ENCODE results near the gene FADS3. TPM values are rescaled to one million over a fixed set of nuclear protein-coding genes. Genes with fewer than 3 reads are reported as not detected.

FADS3 gene
- total and polyA plus RNA-seq, 9 of the 15 experiments (the other 6 are each of a cell fraction or from before 2014, with no cell fraction given): 0.97 to 148 (median 92.7) TPM

DNA sequence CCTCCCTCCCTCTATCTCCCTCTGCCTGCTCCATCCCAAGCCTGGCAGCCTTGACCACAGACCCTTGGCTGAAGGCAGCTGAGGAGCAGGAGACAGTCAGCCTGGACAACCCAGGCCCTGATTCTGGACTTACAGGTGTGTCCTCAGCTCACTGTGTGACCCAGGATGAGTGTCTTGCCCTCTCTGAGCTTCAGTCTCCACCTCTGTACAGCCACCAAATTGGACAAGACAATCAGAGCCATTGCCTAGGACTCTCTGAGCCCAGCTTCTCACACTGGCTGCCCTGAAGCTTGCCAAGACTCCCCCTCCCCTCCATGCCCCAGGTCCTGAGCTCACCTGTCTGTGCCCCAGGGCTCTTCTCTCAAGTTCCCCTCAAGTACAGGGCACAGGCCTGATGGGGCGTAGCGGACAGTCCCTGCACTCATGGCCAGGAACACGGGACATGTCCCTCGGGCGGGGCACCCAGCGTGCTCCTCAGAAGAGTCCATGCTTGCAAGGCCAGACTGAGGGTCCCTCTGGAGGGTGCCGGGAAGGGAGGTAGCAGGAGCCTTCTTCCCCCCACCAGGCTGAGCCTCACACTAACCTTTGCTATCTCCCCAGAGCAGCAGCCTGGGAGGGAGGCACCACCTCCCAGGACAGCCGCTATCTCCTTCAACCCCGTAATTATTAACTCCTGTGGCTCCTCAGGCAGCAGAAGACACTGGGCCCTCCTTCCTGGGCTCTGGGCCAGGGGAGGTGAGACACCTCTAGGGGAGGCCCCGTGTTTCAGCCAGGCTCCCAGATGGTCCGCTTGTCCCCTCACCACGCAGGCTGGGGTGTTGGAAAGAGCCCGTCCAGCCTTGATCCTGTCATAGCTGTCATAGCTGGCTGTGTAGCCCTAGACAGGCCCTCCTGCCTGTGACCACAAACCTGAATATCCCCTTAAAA lies 28.6 kb upstream of the FADS3 start (continued):
- TF ChIP-seq, protein P1, sequence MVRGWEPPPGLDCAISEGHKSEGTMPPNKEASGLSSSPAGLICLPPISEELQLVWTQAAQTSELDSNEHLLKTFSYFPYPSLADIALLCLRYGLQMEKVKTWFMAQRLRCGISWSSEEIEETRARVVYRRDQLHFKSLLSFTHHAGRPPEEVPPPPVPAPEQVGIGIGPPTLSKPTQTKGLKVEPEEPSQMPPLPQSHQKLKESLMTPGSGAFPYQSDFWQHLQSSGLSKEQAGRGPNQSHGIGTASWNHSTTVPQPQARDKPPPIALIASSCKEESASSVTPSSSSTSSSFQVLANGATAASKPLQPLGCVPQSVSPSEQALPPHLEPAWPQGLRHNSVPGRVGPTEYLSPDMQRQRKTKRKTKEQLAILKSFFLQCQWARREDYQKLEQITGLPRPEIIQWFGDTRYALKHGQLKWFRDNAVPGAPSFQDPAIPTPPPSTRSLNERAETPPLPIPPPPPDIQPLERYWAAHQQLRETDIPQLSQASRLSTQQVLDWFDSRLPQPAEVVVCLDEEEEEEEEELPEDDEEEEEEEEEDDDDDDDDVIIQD (CRISPR knock-in tag; IDR thresholded peaks at IDR 0.05): no peak
- TF ChIP-seq, protein P2, sequence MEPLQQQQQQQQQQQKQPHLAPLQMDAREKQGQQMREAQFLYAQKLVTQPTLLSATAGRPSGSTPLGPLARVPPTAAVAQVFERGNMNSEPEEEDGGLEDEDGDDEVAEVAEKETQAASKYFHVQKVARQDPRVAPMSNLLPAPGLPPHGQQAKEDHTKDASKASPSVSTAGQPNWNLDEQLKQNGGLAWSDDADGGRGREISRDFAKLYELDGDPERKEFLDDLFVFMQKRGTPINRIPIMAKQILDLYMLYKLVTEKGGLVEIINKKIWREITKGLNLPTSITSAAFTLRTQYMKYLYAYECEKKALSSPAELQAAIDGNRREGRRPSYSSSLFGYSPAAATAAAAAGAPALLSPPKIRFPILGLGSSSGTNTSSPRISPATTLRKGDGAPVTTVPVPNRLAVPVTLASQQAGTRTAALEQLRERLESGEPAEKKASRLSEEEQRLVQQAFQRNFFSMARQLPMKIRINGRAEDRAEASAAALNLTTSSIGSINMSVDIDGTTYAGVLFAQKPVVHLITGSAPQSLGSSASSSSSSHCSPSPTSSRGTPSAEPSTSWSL (CRISPR knock-in tag; IDR thresholded peaks at IDR 0.05; ENCODE audit: borderline replicate concordance): no peak
- TF ChIP-seq ZNF165 (CRISPR knock-in tag; IDR thresholded peaks at IDR 0.05; ENCODE audit: borderline replicate concordance) (no peak), BRF1 (IDR thresholded peaks at IDR 0.05; ENCODE audit: borderline replicate concordance, extremely low read depth, insufficient read length) (no peak), SP1 (CRISPR knock-in tag; IDR thresholded peaks at IDR 0.05) (no peak), ZNF146 (CRISPR knock-in tag; IDR thresholded peaks at IDR 0.05; ENCODE audit: unreplicated experiment) (no peak), TAF7 (tag; IDR thresholded peaks at IDR 0.05) (no peak), TCF7 (IDR thresholded peaks at IDR 0.05; ENCODE audit: borderline replicate concordance) (no peak), GATA2 (CRISPR knock-in tag; IDR thresholded peaks at IDR 0.05) (peak; percentile 97), SMARCE1 (IDR thresholded peaks at IDR 0.05) (peak; percentile 92), DNMT1 (IDR thresholded peaks at IDR 0.05) (no peak), SIN3A (IDR thresholded peaks at IDR 0.05; ENCODE audit: borderline replicate concordance in 2 of 2, control insufficient read depth in 1 of 2, low read depth in 2 of 2, low read length in 2 of 2) (no peak; a peak in 1 of 4 replicates), ZNF699 (CRISPR knock-in tag; IDR thresholded peaks at IDR 0.05; ENCODE audit: insufficient replicate concordance) (no peak), L3MBTL2 (IDR thresholded peaks at IDR 0.05) (peak; percentile 74)
- TF ChIP-seq, protein P3, sequence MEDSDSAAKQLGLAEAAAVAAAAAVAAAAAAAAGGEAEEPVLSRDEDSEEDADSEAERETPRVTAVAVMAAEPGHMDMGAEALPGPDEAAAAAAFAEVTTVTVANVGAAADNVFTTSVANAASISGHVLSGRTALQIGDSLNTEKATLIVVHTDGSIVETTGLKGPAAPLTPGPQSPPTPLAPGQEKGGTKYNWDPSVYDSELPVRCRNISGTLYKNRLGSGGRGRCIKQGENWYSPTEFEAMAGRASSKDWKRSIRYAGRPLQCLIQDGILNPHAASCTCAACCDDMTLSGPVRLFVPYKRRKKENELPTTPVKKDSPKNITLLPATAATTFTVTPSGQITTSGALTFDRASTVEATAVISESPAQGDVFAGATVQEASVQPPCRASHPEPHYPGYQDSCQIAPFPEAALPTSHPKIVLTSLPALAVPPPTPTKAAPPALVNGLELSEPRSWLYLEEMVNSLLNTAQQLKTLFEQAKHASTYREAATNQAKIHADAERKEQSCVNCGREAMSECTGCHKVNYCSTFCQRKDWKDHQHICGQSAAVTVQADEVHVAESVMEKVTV (CRISPR knock-in tag; IDR thresholded peaks at IDR 0.05): no peak
- TF ChIP-seq, protein P4, sequence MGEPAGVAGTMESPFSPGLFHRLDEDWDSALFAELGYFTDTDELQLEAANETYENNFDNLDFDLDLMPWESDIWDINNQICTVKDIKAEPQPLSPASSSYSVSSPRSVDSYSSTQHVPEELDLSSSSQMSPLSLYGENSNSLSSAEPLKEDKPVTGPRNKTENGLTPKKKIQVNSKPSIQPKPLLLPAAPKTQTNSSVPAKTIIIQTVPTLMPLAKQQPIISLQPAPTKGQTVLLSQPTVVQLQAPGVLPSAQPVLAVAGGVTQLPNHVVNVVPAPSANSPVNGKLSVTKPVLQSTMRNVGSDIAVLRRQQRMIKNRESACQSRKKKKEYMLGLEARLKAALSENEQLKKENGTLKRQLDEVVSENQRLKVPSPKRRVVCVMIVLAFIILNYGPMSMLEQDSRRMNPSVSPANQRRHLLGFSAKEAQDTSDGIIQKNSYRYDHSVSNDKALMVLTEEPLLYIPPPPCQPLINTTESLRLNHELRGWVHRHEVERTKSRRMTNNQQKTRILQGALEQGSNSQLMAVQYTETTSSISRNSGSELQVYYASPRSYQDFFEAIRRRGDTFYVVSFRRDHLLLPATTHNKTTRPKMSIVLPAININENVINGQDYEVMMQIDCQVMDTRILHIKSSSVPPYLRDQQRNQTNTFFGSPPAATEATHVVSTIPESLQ (CRISPR knock-in tag; IDR thresholded peaks at IDR 0.05): 0 out of 2 replicates have a peak, but pooled peaks have one; percentile 77
- TF ChIP-seq, protein P5, sequence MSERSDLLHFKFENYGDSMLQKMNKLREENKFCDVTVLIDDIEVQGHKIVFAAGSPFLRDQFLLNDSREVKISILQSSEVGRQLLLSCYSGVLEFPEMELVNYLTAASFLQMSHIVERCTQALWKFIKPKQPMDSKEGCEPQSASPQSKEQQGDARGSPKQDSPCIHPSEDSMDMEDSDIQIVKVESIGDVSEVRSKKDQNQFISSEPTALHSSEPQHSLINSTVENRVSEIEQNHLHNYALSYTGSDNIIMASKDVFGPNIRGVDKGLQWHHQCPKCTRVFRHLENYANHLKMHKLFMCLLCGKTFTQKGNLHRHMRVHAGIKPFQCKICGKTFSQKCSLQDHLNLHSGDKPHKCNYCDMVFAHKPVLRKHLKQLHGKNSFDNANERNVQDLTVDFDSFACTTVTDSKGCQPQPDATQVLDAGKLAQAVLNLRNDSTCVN (CRISPR knock-in tag; IDR thresholded peaks at IDR 0.05): no peak

Data from K562 (cell line).